ENCODE measurements around the gene GOLGA8F. TPM values are rescaled to one million over a fixed set of nuclear protein-coding genes. Genes with fewer than 3 reads are reported as not detected.
"Not testable (repeated sequence)": the region's sequence is repeated elsewhere in the genome, so short reads cannot be mapped to it uniquely, and the experiment has no call there.

The GOLGA8F gene
- total RNA-seq, 2 donors from 2014 or later = not detected

DNA sequence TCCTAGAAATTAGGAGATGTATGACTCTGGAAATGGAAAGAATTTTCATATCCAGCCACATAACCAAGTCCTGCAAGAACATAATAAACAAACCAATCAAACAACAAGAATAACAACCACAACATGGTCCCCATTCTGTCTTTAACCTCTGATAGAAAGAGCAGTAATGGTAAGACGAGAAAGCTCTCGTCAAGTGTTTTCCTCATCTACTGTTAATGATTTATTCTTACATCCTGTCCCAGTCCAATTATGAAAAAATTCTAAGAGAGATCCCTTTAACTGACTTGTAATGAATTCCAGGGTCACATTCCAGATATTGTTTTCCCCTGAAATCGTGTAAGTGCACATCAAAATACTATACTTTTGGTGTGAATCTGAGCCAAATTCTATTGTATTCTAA, 57.1 kb downstream of the GOLGA8F start:
- not testable (repeated sequence) for H3K36me3 ChIP-seq (ENCODE audit: control insufficient read depth, insufficient read depth, low read length); H3K9me3 ChIP-seq (ENCODE audit: control insufficient read depth, low read length); H3K4me1 ChIP-seq (ENCODE audit: control insufficient read depth, insufficient read depth, low read length); DNase-seq; H3K27me3 ChIP-seq (ENCODE audit: control insufficient read depth, insufficient read depth, low read length, poor library complexity, severe bottlenecking); H3K9me3 Mint-ChIP-seq; H3K4me3 Mint-ChIP-seq; H3K27me3 Mint-ChIP-seq (ENCODE audit: insufficient read depth); H3K27ac Mint-ChIP-seq; H3K4me3 ChIP-seq (ENCODE audit: low read length); H3K9ac ChIP-seq (ENCODE audit: extremely low read depth, low read length, poor library complexity, severe bottlenecking); H3K4me1 Mint-ChIP-seq; H3K36me3 Mint-ChIP-seq (ENCODE audit: low read depth); H3K27ac ChIP-seq (ENCODE audit: low read depth, low read length)
- WGBS, 2 experiments (ENCODE audit: insufficient coverage in 1 of 2, insufficient read length in 1 of 2) = no CpG with 5 or more reads among the region's 3 CpGs

Small RNAs within 50 kb of the gene (microRNA-seq; reads per million reads assigned to microRNA genes)
- gene MIR4509-2 (ENCODE audit: borderline microRNAs expressed) = not detected

Other genes with a start within 250 kb of the GOLGA8F start
- gene HERC2, start 56.5 kb upstream of the GOLGA8F start, total RNA-seq = 100 to 1,000 TPM; 105 to 112 TPM
- not detected for gene GOLGA6L24, start 20.6 kb upstream of the GOLGA8F start, total RNA-seq
- not detected for gene GOLGA8G, start 154.3 kb downstream of the GOLGA8F start, total RNA-seq
- gene GOLGA6L25, start 174.9 kb downstream of the GOLGA8F start, total RNA-seq = not detected

Measured in endodermal cell (in vitro differentiated cells).